Activated T-helper 1 cell treated with anti-CD3 and anti-CD28 coated beads, Interleukin-12 subunit alpha, Interleukin-12 subunit beta, Interleukin-2, Interleukin-4 antibody, amounts not matched to agents 30 ng/mL and 10 ng/mL and 1 ng/mL, durations not matched to agents 14 hours and 24 hours and 36 hours (primary cell): ENCODE measurements around the gene CAPZB. TPM values are rescaled to one million over a fixed set of nuclear protein-coding genes. Genes with fewer than 3 reads are reported as not detected.
A peak's percentile ranks its signal among the peaks of the same experiment; 100 is the strongest.

Experiments
- DNase-seq: peaks from one replicate; pipeline ENCODE4 v3.0.0; 2021; ENCODE audit warnings: low spot score
- H3K27ac Mint-ChIP-seq: one replicate; pipeline ENCODE4 v1.8.0; 2021; ENCODE audit warnings: mild to moderate bottlenecking, mixed read lengths
- H3K27me3 Mint-ChIP-seq: one replicate; pipeline ENCODE4 v1.8.0; 2022; ENCODE audit warnings: mild to moderate bottlenecking, moderate library complexity, mixed read lengths; ENCODE audit not compliant: insufficient read depth
- H3K36me3 Mint-ChIP-seq: one replicate; pipeline ENCODE4 v1.8.0; 2021; ENCODE audit warnings: low read depth, mixed read lengths
- H3K4me1 Mint-ChIP-seq: one replicate; pipeline ENCODE4 v1.8.0; 2021; ENCODE audit warnings: low read depth, mixed read lengths
- H3K4me3 Mint-ChIP-seq: one replicate; pipeline ENCODE4 v1.8.0; 2021; ENCODE audit warnings: mild to moderate bottlenecking, moderate library complexity, mixed read lengths
- H3K9me3 Mint-ChIP-seq: one replicate; pipeline ENCODE4 v1.8.0; 2021; ENCODE audit warnings: mixed read lengths
- intact Hi-C: fragments of 100-400 bp; cut with micrococcal nuclease; formaldehyde crosslinking; loops from one replicate; pipeline ENCODE4 v1.15.1; 2024
- total RNA-seq: library from RNA; stranded (reverse); gene quantifications from 2 replicates; pipeline ENCODE4 v1.2.3, GENCODE V29; 2022

The CAPZB gene
- total RNA-seq, 1 donor from 2014 or later = 323 TPM

- Mint-ChIP-seq H3K4me3 (no peak overlapping the region), H3K27ac (peak overlapping the region; percentile 44), H3K36me3 (peaks cover 17% of the 10 kb centered on the region), H3K27me3 (no peaks in the 10 kb centered on the region), H3K4me1 (no peaks in the 10 kb centered on the region), H3K9me3 (no peaks in the 10 kb centered on the region)
- intact Hi-C loops = no loop called here
- no peak for DNase-seq
Measured at GRCh38 chr1:19348441-19349198, 136.7 kb downstream of the CAPZB start.

- Mint-ChIP-seq H3K9me3 (no peaks in the 10 kb centered on the region), H3K4me3 (no peak overlapping the region), H3K27ac (peak overlapping the region; percentile 9), H3K27me3 (no peaks in the 10 kb centered on the region), H3K36me3 (peaks cover 16% of the 10 kb centered on the region), H3K4me1 (no peaks in the 10 kb centered on the region)
- intact Hi-C loops = no loop called here
- DNase-seq = no peak
Measured at GRCh38 chr1:19347533-19348172, 137.7 kb downstream of the CAPZB start.

- Mint-ChIP-seq H3K4me1 (peaks cover 4% of the 10 kb centered on the region), H3K27me3 (no peaks in the 10 kb centered on the region), H3K9me3 (no peaks in the 10 kb centered on the region), H3K27ac (no peak overlapping the region), H3K4me3 (no peak overlapping the region), H3K36me3 (peaks cover 15% of the 10 kb centered on the region)
- DNase-seq = no peak
- intact Hi-C loops = no loop called here
Measured at GRCh38 chr1:19346026-19346425, 139.3 kb downstream of the CAPZB start.

- Mint-ChIP-seq H3K27ac (no peak overlapping the region), H3K4me1 (peaks cover 4% of the 10 kb centered on the region), H3K36me3 (peaks cover 14% of the 10 kb centered on the region), H3K9me3 (no peaks in the 10 kb centered on the region), H3K4me3 (no peak overlapping the region), H3K27me3 (no peaks in the 10 kb centered on the region)
- DNase-seq = no peak
- intact Hi-C loops = no loop called here
Measured at GRCh38 chr1:19345391-19345790, 139.9 kb downstream of the CAPZB start.

- peaks cover 11% of the 10 kb centered on the region for H3K36me3 Mint-ChIP-seq
- no peak overlapping the region for H3K27ac Mint-ChIP-seq
- H3K4me1 Mint-ChIP-seq = peaks cover 4% of the 10 kb centered on the region
- DNase-seq = no peak
- H3K4me3 Mint-ChIP-seq = no peak overlapping the region
- no peaks in the 10 kb centered on the region for H3K27me3 Mint-ChIP-seq
- intact Hi-C loops = loop anchor here (1.0 kb wide), 1 partner anchor 237 kb away; no protein-coding TSS in a partner anchor
- no peaks in the 10 kb centered on the region for H3K9me3 Mint-ChIP-seq
Measured at GRCh38 chr1:19344831-19345230, 140.5 kb downstream of the CAPZB start.

GRCh38 chr1:19344372-19344810 lies 140.9 kb downstream of the CAPZB start:
- Mint-ChIP-seq H3K4me1 (peaks cover 4% of the 10 kb centered on the region), H3K9me3 (no peaks in the 10 kb centered on the region), H3K27ac (no peak overlapping the region), H3K4me3 (no peak overlapping the region), H3K36me3 (peaks cover 11% of the 10 kb centered on the region), H3K27me3 (no peaks in the 10 kb centered on the region)
- peak; percentile 11 for DNase-seq
- intact Hi-C loops = loop anchor here (1.0 kb wide), 1 partner anchor 238 kb away; no protein-coding TSS in a partner anchor

- H3K36me3 Mint-ChIP-seq = peaks cover 15% of the 10 kb centered on the region
- intact Hi-C loops = loop anchor here (1.0 kb wide), 1 partner anchor 239 kb away; no protein-coding TSS in a partner anchor
- H3K4me1 Mint-ChIP-seq = peaks cover 4% of the 10 kb centered on the region
- no peak overlapping the region for H3K27ac Mint-ChIP-seq
- H3K9me3 Mint-ChIP-seq = no peaks in the 10 kb centered on the region
- DNase-seq = no peak
- H3K27me3 Mint-ChIP-seq = no peaks in the 10 kb centered on the region
- H3K4me3 Mint-ChIP-seq = no peak overlapping the region
Measured at GRCh38 chr1:19343617-19344350, 141.6 kb downstream of the CAPZB start.

- Mint-ChIP-seq H3K4me3 (no peak overlapping the region), H3K4me1 (peaks cover 4% of the 10 kb centered on the region), H3K27ac (no peak overlapping the region), H3K27me3 (no peaks in the 10 kb centered on the region), H3K36me3 (peaks cover 20% of the 10 kb centered on the region), H3K9me3 (no peaks in the 10 kb centered on the region)
- intact Hi-C loops = no loop called here
- no peak for DNase-seq
Measured at GRCh38 chr1:19342894-19343616, 142.3 kb downstream of the CAPZB start.

GRCh38 chr1:19342062-19342750 lies 143.1 kb downstream of the CAPZB start:
- Mint-ChIP-seq H3K4me3 (no peak overlapping the region), H3K27ac (no peak overlapping the region), H3K27me3 (no peaks in the 10 kb centered on the region), H3K4me1 (peaks cover 4% of the 10 kb centered on the region), H3K36me3 (peaks cover 24% of the 10 kb centered on the region), H3K9me3 (no peaks in the 10 kb centered on the region)
- intact Hi-C loops = no loop called here
- DNase-seq = no peak

- Mint-ChIP-seq H3K4me3 (no peak overlapping the region), H3K36me3 (peaks cover 24% of the 10 kb centered on the region), H3K9me3 (no peaks in the 10 kb centered on the region), H3K4me1 (peaks cover 10% of the 10 kb centered on the region), H3K27ac (peak overlapping the region; percentile 34), H3K27me3 (no peaks in the 10 kb centered on the region)
- peak; percentile 59 for DNase-seq
- intact Hi-C loops = loop anchor here (1.0 kb wide), 2 partner anchors 29 to 312 kb away; partner anchors contain the start of genes AKR7A2 and SLC66A1
Measured at GRCh38 chr1:19341201-19342061, 143.9 kb downstream of the CAPZB start.

GRCh38 chr1:19340387-19340937 lies 144.9 kb downstream of the CAPZB start:
- Mint-ChIP-seq H3K27me3 (no peaks in the 10 kb centered on the region), H3K27ac (no peak overlapping the region), H3K4me1 (peaks cover 14% of the 10 kb centered on the region), H3K36me3 (peaks cover 24% of the 10 kb centered on the region), H3K4me3 (no peak overlapping the region), H3K9me3 (no peaks in the 10 kb centered on the region)
- intact Hi-C loops = no loop called here
- no peak for DNase-seq
